ENCODE results near the gene SBNO1.

SBNO1 gene

DNA sequence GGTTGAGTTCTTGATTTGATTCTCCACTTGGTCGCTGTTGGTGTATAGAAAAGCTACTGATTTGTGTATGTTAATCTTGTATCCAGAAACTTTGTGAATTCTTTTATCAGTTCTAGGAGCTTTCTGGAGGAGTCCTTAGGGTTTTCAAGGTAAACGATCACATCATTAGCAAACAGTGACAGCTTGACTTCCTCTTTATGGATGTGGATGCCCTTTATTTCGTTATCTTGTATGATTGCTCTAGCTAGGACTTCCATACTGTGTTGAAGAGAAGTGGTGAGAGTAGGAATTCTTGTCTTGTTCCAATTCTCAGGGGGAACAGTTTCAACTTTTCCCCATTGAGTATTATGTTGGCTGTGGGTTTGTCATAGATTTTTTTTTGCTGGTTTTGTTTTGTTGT, 119.0 kb downstream of the SBNO1 start:
- H3K4me3 ChIP-seq (ENCODE audit: low read depth, low read length): no peak overlapping the region
- DNase-seq (ENCODE audit: low read depth, low spot score): no peak
- in situ Hi-C loops (cut with HindIII; ENCODE audit: low sequenced_read_pairs): no loop called here

DNA sequence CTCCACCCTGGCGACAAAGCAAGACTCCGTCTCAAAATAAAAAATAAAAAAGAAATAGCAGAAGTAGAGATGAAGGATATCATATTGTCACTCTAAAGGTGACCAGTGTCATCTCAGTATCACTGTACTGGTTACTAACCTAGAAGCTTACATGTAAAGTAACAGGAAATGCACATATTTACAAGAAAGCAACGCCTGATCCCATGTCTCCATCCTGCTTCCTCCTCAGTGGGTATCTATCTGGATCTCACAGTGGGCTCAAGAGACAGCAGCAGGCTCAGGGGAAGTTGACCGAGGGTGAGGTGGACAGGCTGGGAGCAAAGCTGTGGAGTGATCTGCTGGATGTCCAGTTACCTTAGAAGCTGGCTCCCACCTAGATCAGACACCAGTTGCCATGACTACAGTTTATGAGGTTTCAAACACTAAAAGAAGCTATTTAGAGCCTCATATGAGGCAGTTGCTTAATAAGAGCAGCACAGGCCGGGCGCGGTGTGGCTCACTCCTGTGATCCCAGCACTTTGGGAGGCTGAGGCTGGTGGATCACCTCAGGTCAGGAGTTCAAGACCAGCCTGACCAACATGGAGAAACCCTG, 120.9 kb downstream of the SBNO1 start:
- no peak overlapping the region for H3K4me3 ChIP-seq (ENCODE audit: low read depth, low read length)
- in situ Hi-C loops (cut with HindIII; ENCODE audit: low sequenced_read_pairs): no loop called here
- no peak for DNase-seq (ENCODE audit: low read depth, low spot score)
- TF ChIP-seq, protein P1, sequence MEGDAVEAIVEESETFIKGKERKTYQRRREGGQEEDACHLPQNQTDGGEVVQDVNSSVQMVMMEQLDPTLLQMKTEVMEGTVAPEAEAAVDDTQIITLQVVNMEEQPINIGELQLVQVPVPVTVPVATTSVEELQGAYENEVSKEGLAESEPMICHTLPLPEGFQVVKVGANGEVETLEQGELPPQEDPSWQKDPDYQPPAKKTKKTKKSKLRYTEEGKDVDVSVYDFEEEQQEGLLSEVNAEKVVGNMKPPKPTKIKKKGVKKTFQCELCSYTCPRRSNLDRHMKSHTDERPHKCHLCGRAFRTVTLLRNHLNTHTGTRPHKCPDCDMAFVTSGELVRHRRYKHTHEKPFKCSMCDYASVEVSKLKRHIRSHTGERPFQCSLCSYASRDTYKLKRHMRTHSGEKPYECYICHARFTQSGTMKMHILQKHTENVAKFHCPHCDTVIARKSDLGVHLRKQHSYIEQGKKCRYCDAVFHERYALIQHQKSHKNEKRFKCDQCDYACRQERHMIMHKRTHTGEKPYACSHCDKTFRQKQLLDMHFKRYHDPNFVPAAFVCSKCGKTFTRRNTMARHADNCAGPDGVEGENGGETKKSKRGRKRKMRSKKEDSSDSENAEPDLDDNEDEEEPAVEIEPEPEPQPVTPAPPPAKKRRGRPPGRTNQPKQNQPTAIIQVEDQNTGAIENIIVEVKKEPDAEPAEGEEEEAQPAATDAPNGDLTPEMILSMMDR (IDR thresholded peaks at IDR 0.05; ENCODE audit: low read depth, low read length): no peak

More for the DNA sequence above, 119.0 kb downstream of the SBNO1 start:
- TF ChIP-seq, protein P1 (IDR thresholded peaks at IDR 0.05; ENCODE audit: low read depth, low read length): no peak

- no peak for DNase-seq (ENCODE audit: low read depth, low spot score)
- in situ Hi-C loops (cut with HindIII; ENCODE audit: low sequenced_read_pairs): no loop called here
- TF ChIP-seq, protein P1 (IDR thresholded peaks at IDR 0.05; ENCODE audit: low read depth, low read length): no peak
- H3K4me3 ChIP-seq (ENCODE audit: low read depth, low read length): no peak overlapping the region
Measured at GRCh38 chr12:123242116-123242904, 122.3 kb downstream of the SBNO1 start.
